NCI-H128 (cell line): ENCODE results near the gene ABCB6.
"Not testable (repeated sequence)": the region's sequence is repeated elsewhere in the genome, so short reads cannot be mapped to it uniquely, and the experiment has no call there.

Experiments used
- DNase-seq: peaks from one replicate; lab custom pipeline; 2025; ENCODE audit not compliant: unreplicated experiment; lab: John Stamatoyannopoulos, UW

Gene ABCB6

GRCh38 chr2:219214141-219214540 lies 4.6 kb downstream of the ABCB6 start:
- DNase-seq, result no peak

- DNase-seq, result no peak
Observed at GRCh38 chr2:219213486-219214071, 5.2 kb downstream of the ABCB6 start.

- DNase-seq, result no peak
Observed at GRCh38 chr2:219213026-219213415, 5.7 kb downstream of the ABCB6 start.

DNA sequence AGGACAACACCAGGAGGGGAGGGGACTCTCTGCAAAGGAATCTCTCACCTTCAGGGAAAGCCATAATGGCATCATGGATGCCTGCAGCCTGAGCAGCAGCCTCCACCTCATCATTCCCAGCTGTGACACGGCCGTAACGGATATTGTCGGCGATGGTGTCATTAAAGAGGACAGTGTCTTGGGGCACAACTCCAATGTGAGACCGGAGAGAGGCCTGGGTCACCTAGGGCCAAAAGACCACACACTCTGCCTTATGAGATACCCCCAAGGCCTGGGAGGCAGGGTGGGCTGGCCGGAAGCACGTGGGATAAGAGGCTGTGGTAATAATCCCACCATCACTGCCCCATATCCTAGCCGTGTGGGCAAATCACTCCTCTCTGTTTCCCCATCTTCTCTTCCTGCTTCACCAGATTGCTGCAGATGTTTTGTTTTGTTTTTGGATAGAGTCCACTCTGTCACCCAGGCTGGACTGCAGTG lies 7.8 kb downstream of the ABCB6 start:
- no peak for DNase-seq

DNA sequence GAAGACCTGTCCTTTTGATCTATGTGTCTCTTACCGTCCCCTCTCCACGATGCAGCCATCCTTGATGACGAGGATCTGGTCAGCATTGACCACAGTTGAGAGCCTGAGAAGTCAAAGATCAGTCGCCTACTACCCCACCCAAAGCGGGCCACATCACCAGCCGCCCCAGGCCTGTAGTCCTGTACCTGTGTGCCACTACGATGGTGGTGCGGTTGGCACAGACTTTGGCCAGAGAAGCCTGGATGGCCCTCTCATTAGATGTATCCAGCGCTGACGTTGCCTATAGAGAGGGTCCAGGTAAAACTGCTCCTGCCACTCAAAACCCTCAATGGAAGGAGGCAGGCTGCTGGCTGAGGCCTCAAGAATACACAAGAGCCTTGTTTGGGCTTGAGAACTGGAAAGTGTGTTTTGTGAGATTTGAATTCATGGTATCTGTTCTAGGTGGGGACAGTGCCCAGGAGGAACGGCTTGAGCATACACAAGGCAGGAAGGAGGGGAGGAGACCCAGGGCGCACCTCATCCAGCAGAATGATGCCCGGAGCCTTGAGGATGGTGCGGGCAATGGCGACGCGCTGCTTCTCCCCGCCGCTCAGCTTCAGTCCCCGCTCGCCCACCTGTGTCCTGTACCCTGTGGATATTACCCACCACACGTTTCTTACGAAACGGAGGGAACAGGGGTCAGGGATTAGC lies 8.4 kb downstream of the ABCB6 start:
- no peak for DNase-seq

- no peak for DNase-seq
Observed at GRCh38 chr2:219209236-219210195, 9.2 kb downstream of the ABCB6 start.

DNA sequence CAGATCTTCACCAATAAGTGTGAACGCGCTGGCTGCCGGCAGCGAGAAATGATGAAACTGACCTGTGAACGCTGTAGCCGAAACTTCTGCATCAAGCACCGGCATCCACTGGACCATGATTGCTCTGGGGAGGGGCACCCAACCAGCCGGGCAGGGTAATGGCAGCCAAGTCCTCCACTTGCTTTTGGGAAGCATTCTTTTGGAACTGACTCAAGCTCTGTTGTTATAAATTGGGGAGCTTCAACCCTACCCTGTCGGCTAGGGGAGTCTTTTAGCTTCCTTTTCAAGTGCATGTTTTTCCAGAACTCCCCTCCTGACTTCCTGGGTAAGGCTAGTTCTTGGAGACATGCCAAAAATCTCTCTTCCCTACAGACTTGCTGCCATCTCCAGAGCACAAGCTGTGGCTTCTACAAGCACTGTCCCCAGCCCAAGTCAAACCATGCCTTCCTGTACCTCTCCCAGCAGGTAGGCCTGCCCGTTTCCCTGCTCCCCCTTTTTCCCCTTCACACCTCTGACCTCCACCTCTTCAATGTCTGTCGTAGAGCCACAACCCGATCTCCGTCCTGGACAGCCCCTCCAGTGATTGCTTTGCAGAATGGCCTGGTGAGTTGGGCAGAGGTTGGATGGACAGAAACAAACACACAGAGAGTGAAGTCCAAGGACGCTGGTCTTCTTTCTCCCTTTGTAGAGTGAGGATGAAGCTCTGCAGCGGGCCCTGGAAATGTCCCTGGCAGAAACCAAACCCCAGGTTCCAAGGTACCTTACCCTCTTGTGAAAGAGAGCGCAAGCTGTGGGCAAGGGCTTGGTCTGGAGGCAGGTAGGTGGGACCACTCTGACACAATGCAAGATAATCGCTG lies 10.6 kb downstream of the ABCB6 start:
- no peak for DNase-seq

GRCh38 chr2:219207134-219207883 lies 11.4 kb downstream of the ABCB6 start:
- DNase-seq, result no peak

DNA sequence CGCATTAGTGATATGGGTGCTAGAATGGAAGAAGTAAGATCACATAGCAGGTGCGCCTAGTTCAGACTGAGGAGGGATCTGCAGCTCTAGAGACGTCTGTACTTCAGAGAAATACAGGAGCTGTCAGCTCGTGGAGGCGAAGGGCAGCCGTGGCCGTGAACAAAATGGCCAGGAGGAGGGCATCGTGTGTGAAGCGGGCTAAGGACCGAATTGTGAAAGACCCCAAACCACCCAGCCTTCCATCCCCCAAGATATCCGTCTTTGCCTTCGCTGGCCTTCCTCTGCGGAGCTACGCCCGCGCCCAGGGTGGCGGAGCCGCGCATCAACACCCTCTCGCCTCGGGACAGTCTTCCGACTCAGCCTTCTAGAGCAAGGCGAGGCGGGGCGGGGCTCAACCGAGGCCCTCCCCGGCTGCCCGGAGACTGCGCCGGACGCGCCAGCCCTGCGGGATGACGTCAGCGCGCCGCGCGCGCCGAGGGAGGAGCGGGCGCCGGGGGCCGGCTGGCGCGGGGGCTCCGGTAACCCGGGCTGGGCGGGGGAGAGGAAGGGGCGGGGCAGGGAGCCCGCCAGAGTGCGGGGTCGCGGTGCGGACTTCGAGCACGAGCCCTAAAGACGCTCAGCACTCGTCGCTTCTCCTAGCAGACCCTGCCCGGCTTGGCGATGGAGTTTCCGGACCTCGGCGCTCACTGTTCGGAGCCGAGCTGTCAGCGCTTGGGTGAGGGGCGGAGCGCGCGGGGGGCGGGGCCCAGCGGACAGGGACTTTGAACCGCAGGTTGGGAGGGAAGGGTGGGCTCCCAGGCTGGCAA lies 12.2 kb downstream of the ABCB6 start, which contains the start of gene ZFAND2B:
Gene ZFAND2B (plus strand): TSS at position 455 of the 806 bp plus-strand sequence. CDS start 206 bp downstream, at position 661.
- DNase-seq, result peak; percentile 57

DNA sequence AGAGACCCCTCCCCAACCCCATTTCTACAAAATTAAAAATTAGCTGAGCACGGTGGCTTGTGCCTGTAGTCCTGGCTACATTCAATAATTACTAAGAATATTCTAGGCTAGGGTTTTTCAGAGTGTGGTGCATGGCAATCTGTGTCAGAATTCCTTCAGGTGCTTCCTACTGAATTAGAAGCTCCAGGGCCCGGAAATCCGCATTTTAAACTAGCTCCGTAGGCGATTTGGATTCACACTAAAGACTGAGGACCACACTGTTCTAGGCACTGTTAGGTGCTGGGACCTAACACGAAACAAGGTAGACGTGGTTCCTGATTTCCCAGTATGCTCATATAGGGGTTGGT lies 12.8 kb downstream of the ABCB6 start:
- DNase-seq, result no peak

- no peak for DNase-seq
Observed at GRCh38 chr2:219205165-219205538, 13.6 kb downstream of the ABCB6 start.

- DNase-seq, result no peak
Observed at GRCh38 chr2:219204425-219205164, 14.2 kb downstream of the ABCB6 start.

- not testable (repeated sequence) for DNase-seq
Observed at GRCh38 chr2:219201331-219201730, 17.4 kb downstream of the ABCB6 start.

DNA sequence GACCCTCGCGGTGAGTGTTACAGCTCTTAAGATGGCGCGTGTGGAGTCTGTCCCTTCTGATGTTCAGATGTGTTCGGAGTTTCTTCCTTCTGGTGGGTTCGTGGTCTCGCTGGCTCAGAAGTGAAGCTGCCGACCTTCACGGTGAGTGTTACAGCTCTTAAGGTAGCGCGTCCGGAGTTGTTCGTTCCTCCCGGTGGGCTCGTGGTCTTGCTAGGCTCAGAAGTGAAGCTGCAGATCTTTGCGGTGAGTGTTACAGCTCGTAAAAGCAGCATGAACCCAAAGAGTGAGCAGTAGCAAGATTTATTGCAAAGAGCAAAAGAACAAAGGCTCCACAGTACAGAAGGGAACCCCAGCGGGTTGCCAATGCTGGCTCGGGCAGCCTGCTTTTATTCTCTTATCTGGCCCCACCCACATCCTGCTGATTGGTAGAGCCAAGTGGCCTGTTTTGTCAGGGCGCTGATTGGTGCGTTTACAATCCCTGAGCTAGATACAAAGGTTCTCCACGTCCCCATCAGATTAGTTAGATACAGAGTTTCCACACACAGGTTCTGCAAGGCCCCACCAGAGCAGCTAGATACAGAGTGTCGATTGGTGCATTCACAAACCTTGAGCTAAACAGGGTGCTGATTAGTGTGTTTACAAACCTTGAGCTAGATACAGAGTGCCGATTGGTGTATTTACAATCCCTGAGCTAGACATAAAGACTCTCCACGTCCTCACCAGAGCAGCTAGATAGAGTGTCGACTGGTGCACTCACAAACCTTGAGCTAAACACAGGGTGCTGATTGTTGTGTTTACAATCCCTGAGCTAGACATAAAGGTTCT lies 18.0 kb downstream of the ABCB6 start:
- not testable (repeated sequence) for DNase-seq

- DNase-seq, result no peak
Observed at GRCh38 chr2:219199470-219200211, 19.1 kb downstream of the ABCB6 start.

DNA sequence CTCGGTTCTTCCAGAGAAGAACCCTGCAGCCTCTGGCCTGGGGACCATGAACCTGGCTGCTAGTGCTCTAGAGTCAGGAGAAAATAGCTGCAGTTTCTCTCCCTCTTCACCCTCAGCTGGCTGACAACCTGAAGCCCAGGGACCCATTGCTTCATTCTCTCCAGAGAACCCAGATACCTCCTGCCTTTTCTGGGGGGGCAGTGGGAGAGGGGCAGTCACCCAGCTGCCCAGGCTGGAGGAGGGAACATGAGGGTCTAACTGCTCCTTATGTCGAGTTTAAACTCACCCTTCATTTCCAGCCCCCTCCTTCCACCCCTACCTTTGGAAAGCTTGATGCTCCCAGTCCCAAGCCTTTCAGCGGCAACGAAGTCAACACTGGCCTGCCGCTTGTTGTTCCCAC lies 19.8 kb downstream of the ABCB6 start:
- DNase-seq, result no peak

DNA sequence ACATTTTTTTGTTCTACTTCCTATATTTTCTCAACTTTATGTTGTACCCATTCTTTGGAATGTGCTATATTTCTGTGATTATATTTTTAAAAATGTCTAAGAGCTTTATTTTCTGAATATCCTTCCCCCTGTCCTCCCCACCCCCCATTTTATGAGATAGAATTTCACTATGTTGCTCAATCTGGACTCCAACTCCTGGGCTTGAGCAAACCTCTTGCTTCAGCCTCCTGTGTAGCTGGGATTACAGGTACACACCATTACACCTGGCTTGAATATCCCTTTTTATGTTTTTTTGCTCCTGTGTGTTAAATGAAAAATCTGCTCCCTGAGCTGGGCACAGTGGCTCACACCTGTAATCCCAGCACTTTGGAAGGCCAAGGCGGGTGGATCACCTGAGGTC lies 21.4 kb downstream of the ABCB6 start:
- no peak for DNase-seq
